ENCODE data around the gene TSTD1. TPM values are rescaled to one million over a fixed set of nuclear protein-coding genes. Genes with fewer than 3 reads are reported as not detected.
"Not testable (repeated sequence)": the region's sequence is repeated elsewhere in the genome, so short reads cannot be mapped to it uniquely, and the experiment has no call there.

Gene TSTD1
- total RNA-seq, 2 donors from 2014 or later, result 45.5 to 45.7 TPM

GRCh38 chr1:161019751-161020495 is 18.8 kb downstream of the TSTD1 start:
- peaks cover 35% of the 10 kb centered on the region for H3K4me1 Mint-ChIP-seq
- DNase-seq, result no peak
- peaks cover 2% of the 10 kb centered on the region for H3K36me3 Mint-ChIP-seq (ENCODE audit: low read depth)
- no peaks in the 10 kb centered on the region for H3K27me3 Mint-ChIP-seq
- H3K9me3 ChIP-seq (ENCODE audit: control insufficient read depth, low read length, poor library complexity, severe bottlenecking), result no peaks in the 10 kb centered on the region
- peak overlapping the region; percentile 97 for H3K27ac Mint-ChIP-seq
- ATAC-seq, result no peak
- peak overlapping the region; percentile 93 for H3K4me3 Mint-ChIP-seq

- not testable (repeated sequence) for H3K27me3 Mint-ChIP-seq; ATAC-seq; DNase-seq; H3K36me3 Mint-ChIP-seq (ENCODE audit: low read depth); H3K9me3 ChIP-seq (ENCODE audit: control insufficient read depth, low read length, poor library complexity, severe bottlenecking)
- peak overlapping the region; percentile 49 for H3K4me3 Mint-ChIP-seq
- H3K4me1 Mint-ChIP-seq, result peaks cover 36% of the 10 kb centered on the region
- H3K27ac Mint-ChIP-seq, result peak overlapping the region; percentile 97
Measured at GRCh38 chr1:161019111-161019660, 19.6 kb downstream of the TSTD1 start.

- ATAC-seq (no peak), DNase-seq (no peak)
- no peak overlapping the region for H3K4me3 Mint-ChIP-seq
- no peaks in the 10 kb centered on the region for H3K27me3 Mint-ChIP-seq
- peaks cover 2% of the 10 kb centered on the region for H3K36me3 Mint-ChIP-seq (ENCODE audit: low read depth)
- H3K4me1 Mint-ChIP-seq, result peaks cover 39% of the 10 kb centered on the region
- no peak overlapping the region for H3K27ac Mint-ChIP-seq
- H3K9me3 ChIP-seq (ENCODE audit: control insufficient read depth, low read length, poor library complexity, severe bottlenecking), result no peaks in the 10 kb centered on the region
Measured at GRCh38 chr1:161018631-161018930, 20.2 kb downstream of the TSTD1 start.

GRCh38 chr1:161017756-161018630 is 20.8 kb downstream of the TSTD1 start:
- no peaks in the 10 kb centered on the region for H3K9me3 ChIP-seq (ENCODE audit: control insufficient read depth, low read length, poor library complexity, severe bottlenecking)
- DNase-seq (no peak), ATAC-seq (no peak)
- peaks cover 45% of the 10 kb centered on the region for H3K4me1 Mint-ChIP-seq
- H3K36me3 Mint-ChIP-seq (ENCODE audit: low read depth), result peaks cover 2% of the 10 kb centered on the region
- H3K27ac Mint-ChIP-seq, result peak overlapping the region; percentile 39
- H3K4me3 Mint-ChIP-seq, result no peak overlapping the region
- H3K27me3 Mint-ChIP-seq, result no peaks in the 10 kb centered on the region

GRCh38 chr1:161017181-161017580 is 21.6 kb downstream of the TSTD1 start:
- H3K4me1 Mint-ChIP-seq, result peaks cover 43% of the 10 kb centered on the region
- H3K36me3 Mint-ChIP-seq (ENCODE audit: low read depth); H3K27me3 Mint-ChIP-seq: not testable (repeated sequence)

GRCh38 chr1:161016683-161017082 is 22.1 kb downstream of the TSTD1 start:
- H3K4me1 Mint-ChIP-seq, result peaks cover 46% of the 10 kb centered on the region
- H3K36me3 Mint-ChIP-seq (ENCODE audit: low read depth); DNase-seq; H3K27ac Mint-ChIP-seq; H3K27me3 Mint-ChIP-seq; H3K9me3 ChIP-seq (ENCODE audit: control insufficient read depth, low read length, poor library complexity, severe bottlenecking); H3K4me3 Mint-ChIP-seq; ATAC-seq: not testable (repeated sequence)

More at GRCh38 chr1:161017181-161017580, 21.6 kb downstream of the TSTD1 start:
- not testable (repeated sequence) for ATAC-seq; H3K9me3 ChIP-seq (ENCODE audit: control insufficient read depth, low read length, poor library complexity, severe bottlenecking); H3K4me3 Mint-ChIP-seq; DNase-seq
- H3K27ac Mint-ChIP-seq, result peak overlapping the region; percentile 39

- DNase-seq (peak; percentile 16 to 36 (median 23)), ATAC-seq (peak; percentile 85)
- Mint-ChIP-seq H3K27me3 (no peaks in the 10 kb centered on the region), H3K36me3 (ENCODE audit: low read depth) (no peaks in the 10 kb centered on the region), H3K27ac (peak overlapping the region; percentile 89), H3K4me1 (peaks cover 26% of the 10 kb centered on the region), H3K4me3 (peak overlapping the region; percentile 88)
- no peaks in the 10 kb centered on the region for H3K9me3 ChIP-seq (ENCODE audit: control insufficient read depth, low read length, poor library complexity, severe bottlenecking)
Measured at GRCh38 chr1:161013488-161014230, 25.1 kb downstream of the TSTD1 start.

GRCh38 chr1:161013131-161013487 is 25.7 kb downstream of the TSTD1 start:
- Mint-ChIP-seq H3K4me3 (peak overlapping the region; percentile 88), H3K36me3 (ENCODE audit: low read depth) (no peaks in the 10 kb centered on the region), H3K27ac (peak overlapping the region; percentile 89), H3K27me3 (no peaks in the 10 kb centered on the region), H3K4me1 (peaks cover 22% of the 10 kb centered on the region)
- ATAC-seq (no peak), DNase-seq (no peak)
- H3K9me3 ChIP-seq (ENCODE audit: control insufficient read depth, low read length, poor library complexity, severe bottlenecking), result no peaks in the 10 kb centered on the region

GRCh38 chr1:161012420-161012819 is 26.3 kb downstream of the TSTD1 start:
- Mint-ChIP-seq H3K4me3 (no peak overlapping the region), H3K27ac (no peak overlapping the region), H3K27me3 (no peaks in the 10 kb centered on the region), H3K4me1 (peaks cover 23% of the 10 kb centered on the region), H3K36me3 (ENCODE audit: low read depth) (no peaks in the 10 kb centered on the region)
- no peak for DNase-seq
- no peaks in the 10 kb centered on the region for H3K9me3 ChIP-seq (ENCODE audit: control insufficient read depth, low read length, poor library complexity, severe bottlenecking)
- no peak for ATAC-seq

- Mint-ChIP-seq H3K36me3 (ENCODE audit: low read depth) (no peaks in the 10 kb centered on the region), H3K27me3 (no peaks in the 10 kb centered on the region), H3K4me3 (no peak overlapping the region), H3K4me1 (peaks cover 28% of the 10 kb centered on the region), H3K27ac (no peak overlapping the region)
- ATAC-seq (no peak), DNase-seq (no peak)
- H3K9me3 ChIP-seq (ENCODE audit: control insufficient read depth, low read length, poor library complexity, severe bottlenecking), result no peaks in the 10 kb centered on the region
Measured at GRCh38 chr1:161009602-161010211, 29.1 kb downstream of the TSTD1 start.

GRCh38 chr1:161008869-161009510 is 29.8 kb downstream of the TSTD1 start:
- Mint-ChIP-seq H3K4me3 (no peak overlapping the region), H3K27me3 (no peaks in the 10 kb centered on the region), H3K36me3 (ENCODE audit: low read depth) (no peaks in the 10 kb centered on the region), H3K27ac (no peak overlapping the region), H3K4me1 (peaks cover 25% of the 10 kb centered on the region)
- DNase-seq (no peak), ATAC-seq (no peak)
- no peaks in the 10 kb centered on the region for H3K9me3 ChIP-seq (ENCODE audit: control insufficient read depth, low read length, poor library complexity, severe bottlenecking)

- Mint-ChIP-seq H3K4me3 (no peak overlapping the region), H3K36me3 (ENCODE audit: low read depth) (no peaks in the 10 kb centered on the region), H3K4me1 (peaks cover 15% of the 10 kb centered on the region), H3K27ac (no peak overlapping the region), H3K27me3 (no peaks in the 10 kb centered on the region)
- DNase-seq (no peak), ATAC-seq (no peak)
- H3K9me3 ChIP-seq (ENCODE audit: control insufficient read depth, low read length, poor library complexity, severe bottlenecking), result no peaks in the 10 kb centered on the region
Measured at GRCh38 chr1:161007369-161007768, 31.4 kb downstream of the TSTD1 start.
